K562 treated with DMSO at 1 percent for 48 hours (cell line): ENCODE results near the gene ARIH2. TPM values are rescaled to one million over a fixed set of nuclear protein-coding genes. Genes with fewer than 3 reads are reported as not detected.

ENCODE experiments used
- total RNA-seq: library from RNA; unstranded; fragments of 300-600 nt; gene quantifications from 2 replicates; pipeline ENCODE4 v1.2.3, GENCODE V29; 2022; ENCODE audit warnings: low replicate concordance; ENCODE audit errors: extremely low read depth

ARIH2 gene
- not detected in 2 replicates for total RNA-seq

DNA sequence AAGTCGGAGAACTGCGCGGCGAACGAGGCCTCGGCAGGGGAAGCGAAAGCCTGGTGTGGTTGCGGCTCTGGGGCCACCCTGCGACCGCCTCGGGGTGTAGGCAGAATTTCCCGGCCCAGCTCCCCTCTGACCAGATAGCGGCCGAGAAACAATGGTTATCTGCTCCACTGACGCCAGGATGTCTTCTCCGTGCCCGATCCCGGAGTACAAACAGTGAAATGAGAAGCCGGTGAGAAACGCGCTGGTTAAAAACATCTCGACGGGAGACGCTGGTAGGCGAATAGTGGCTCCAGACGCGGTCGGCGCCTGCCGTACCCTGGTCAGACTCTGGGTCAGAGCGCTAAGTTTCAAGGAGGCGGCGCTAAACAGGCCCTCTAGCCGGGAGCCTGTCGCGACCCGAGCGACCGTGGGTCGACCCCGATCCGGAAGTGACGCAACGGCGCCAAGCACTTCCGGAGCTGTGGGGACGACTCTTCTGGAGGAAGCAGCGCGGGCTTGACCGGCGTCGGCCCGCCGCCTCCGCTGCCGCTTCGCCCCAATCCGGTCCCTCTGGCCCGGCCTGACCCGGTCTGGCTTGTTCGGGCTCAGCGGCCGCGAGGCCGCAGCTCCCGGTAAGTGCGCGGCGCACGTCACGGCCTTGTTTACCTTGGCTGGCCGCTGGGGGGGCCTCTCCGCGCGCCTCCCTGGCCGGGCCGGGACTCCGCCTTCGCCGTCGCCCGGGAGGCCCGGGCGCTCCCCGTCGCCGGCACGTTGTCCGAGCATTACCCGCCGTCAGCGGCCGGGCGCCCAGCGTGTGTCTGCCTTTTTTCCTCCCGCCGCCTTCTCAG lies at the start of gene ARIH2:
TSS of gene ARIH2 (plus strand) at position 455 of the 827 bp plus-strand sequence. CDS start 8,717 bp downstream, outside the sequence.

GRCh38 chr3:48898383-48899234 lies 20.0 kb upstream of the ARIH2 start, which contains the start of gene SLC25A20:
TSS of gene SLC25A20 (minus strand) at chr3:48898882. CDS start at chr3:48898794, 88 bp downstream.

DNA sequence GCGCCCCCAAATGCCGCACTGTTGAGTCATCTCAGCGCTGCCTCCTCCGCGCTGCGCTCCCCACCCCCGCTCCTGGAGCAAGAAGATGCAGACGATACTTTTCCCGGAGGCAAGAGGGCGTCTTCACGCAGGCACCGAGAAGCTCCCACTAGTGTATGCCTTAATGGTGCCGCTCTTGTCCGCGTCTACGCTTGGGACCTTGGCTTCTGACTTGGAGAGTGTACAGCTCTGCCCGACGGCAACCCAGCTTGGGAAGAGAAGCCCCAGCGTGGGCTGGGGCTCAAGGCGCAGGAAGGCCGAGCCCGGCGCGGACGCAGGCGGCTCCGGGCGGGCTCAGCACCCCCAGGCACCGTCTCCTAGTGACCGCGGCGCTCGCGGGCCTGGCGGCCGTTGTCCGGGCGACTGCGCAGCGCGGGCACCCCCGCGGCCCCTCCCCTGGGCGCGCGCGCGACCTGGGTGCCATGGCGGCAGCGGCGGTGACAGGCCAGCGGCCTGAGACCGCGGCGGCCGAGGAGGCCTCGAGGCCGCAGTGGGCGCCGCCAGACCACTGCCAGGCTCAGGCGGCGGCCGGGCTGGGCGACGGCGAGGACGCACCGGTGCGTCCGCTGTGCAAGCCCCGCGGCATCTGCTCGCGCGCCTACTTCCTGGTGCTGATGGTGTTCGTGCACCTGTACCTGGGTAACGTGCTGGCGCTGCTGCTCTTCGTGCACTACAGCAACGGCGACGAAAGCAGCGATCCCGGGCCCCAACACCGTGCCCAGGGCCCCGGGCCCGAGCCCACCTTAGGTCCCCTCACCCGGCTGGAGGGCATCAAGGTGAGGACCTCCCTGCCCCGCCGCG lies 71.4 kb downstream of the ARIH2 start, which contains the start of gene P4HTM:
TSS of gene P4HTM (plus strand) at position 446 of the 840 bp plus-strand sequence. CDS start at position 462, 16 bp downstream.

GRCh38 chr3:49007068-49007770 lies 88.6 kb downstream of the ARIH2 start, which contains the start of gene WDR6:
TSS of gene WDR6 (plus strand) at chr3:49007391. CDS start at chr3:49007432, 41 bp downstream.

DNA sequence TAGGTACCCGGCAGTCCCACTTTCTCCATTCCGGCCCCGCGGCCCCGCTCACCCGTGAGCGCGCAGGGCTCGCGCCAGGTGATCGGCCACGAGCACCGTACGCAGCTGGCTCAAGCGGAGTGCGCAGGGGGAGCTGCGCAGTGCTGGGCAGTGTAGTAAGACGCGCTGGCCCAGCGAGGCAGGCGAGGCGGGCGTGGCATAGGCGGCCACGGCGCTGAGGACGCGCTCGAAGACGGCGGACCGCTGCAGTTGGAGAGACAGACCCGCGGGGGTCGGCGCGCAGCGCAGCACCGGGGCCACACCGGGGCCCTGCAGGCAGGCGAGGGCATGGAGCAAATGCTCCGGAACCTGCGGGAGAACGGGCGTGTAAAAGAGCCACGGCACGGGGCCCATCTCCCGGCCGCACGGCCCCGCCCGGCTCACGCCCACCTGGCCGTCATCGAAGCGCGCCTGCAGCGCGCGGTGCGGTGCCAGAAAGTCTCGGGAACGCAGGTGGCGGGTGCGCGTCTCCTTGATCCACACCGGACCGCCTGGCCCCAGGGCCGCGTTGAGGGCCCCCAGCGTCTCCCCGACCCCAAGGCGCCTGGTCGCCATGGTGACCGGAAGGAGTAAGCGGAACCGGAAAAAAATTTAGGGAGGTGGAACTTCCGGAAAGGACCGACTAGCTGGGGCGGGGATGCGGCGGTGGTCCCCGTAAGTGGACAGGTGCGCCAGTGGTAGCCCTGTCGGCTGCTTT lies 99.5 kb downstream of the ARIH2 start, which contains the start of gene DALRD3:
TSS of gene DALRD3 (minus strand) at position 610 of the 736 bp plus-strand sequence. CDS start at position 594, 16 bp downstream.

DNA sequence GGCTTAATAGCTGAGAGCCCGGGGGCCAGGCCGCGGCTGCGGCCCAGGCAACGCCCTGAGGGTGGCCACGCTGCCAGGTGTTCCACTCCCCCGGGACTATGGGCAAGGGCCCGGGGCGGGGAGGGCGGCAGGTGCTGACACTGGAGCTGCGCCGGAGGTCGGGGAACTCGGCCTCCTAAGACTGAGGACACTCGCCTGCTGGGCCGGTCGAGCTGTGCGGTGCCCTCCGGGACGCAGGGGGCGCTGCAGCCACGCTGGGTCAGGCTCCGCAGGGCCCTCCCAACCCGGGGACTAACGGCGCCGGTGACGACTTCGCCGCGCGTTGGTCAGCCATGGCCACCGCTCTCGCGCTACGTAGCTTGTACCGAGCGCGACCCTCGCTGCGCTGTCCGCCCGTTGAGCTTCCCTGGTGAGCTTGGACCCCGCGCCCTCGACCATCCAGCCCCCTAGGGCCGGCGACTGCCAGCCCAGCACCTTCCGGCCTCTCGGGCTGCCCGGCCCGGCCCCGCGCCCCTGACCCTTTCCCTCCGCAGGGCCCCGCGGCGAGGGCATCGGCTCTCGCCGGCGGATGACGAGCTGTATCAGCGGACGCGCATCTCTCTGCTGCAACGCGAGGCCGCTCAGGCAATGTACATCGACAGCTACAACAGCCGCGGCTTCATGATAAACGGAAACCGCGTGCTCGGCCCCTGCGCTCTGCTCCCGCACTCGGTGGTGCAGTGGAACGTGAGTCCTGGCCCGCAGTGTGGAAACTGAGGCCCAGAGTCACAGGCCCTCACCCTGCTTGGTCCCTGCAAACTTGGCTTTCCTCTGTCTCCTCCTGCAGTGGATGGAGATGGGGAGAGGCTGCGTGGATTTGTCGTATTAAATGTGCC lies 103.4 kb downstream of the ARIH2 start, which contains the start of gene NDUFAF3:
TSS of gene NDUFAF3 (plus strand) at position 309 of the 875 bp plus-strand sequence. CDS start at position 333, 24 bp downstream.

GRCh38 chr3:49028673-49029562 lies 110.3 kb downstream of the ARIH2 start, which contains the start of gene IMPDH2:
TSS of gene IMPDH2 (minus strand) at chr3:49029398. CDS start at chr3:49029350, 48 bp downstream.

Other genes with a start within 250 kb of the ARIH2 start
- gene NCKIPSD, start 232.9 kb upstream of the ARIH2 start, total RNA-seq, result not detected in 2 replicates
- gene IP6K2, start 201.6 kb upstream of the ARIH2 start, total RNA-seq, result 289 TPM in 1 of 2 replicates, not detected in the other
- not detected in 2 replicates for gene PRKAR2A, start 71.0 kb upstream of the ARIH2 start, total RNA-seq
- gene SLC25A20, start 20.0 kb upstream of the ARIH2 start, total RNA-seq, result not detected in 2 replicates
- gene P4HTM, start 71.4 kb downstream of the ARIH2 start, total RNA-seq, result not detected in 2 replicates
- gene WDR6, start 88.5 kb downstream of the ARIH2 start, total RNA-seq, result 146 TPM in 1 of 2 replicates, not detected in the other
- not detected in 2 replicates for gene DALRD3, start 99.7 kb downstream of the ARIH2 start, total RNA-seq
- not detected in 2 replicates for gene NDUFAF3, start 103.3 kb downstream of the ARIH2 start, total RNA-seq
- gene IMPDH2, start 110.6 kb downstream of the ARIH2 start, total RNA-seq, result not detected in 2 replicates
- gene QRICH1, start 175.2 kb downstream of the ARIH2 start, total RNA-seq, result not detected in 2 replicates
- gene QARS1, start 185.9 kb downstream of the ARIH2 start, total RNA-seq, result not detected in 2 replicates
- not detected in 2 replicates for gene USP19, start 202.0 kb downstream of the ARIH2 start, total RNA-seq
- not detected in 2 replicates for gene LAMB2, start 214.2 kb downstream of the ARIH2 start, total RNA-seq
- not detected in 2 replicates for gene CCDC71, start 247.5 kb downstream of the ARIH2 start, total RNA-seq